Measurements from ENCODE around the gene PMM2. TPM values are rescaled to one million over a fixed set of nuclear protein-coding genes. Genes with fewer than 3 reads are reported as not detected.
"Not testable (repeated sequence)": the region's sequence is repeated elsewhere in the genome, so short reads cannot be mapped to it uniquely, and the experiment has no call there.

Gene PMM2
- total RNA-seq, 6 donors from 2014 or later = 27.2 to 37.1 (median 29.8) TPM

GRCh38 chr16:8798535-8799157 is 1.0 kb downstream of the PMM2 start:
- TF ChIP-seq POLR2A (IDR thresholded peaks at IDR 0.05) (no peak), EP300 (IDR thresholded peaks at IDR 0.05) (no peak), POLR2AphosphoS5 (IDR thresholded peaks at IDR 0.05) (no peak), CTCF (IDR thresholded peaks at IDR 0.05) (no peak)
- no peaks in the 10 kb centered on the region for H3K27me3 ChIP-seq
- no peak for DNase-seq
- WGBS, 2 donors = 66% methylated on average over 7 of the region's 7 CpGs
- no peak for ATAC-seq (ENCODE audit: low FRiP score in 2 of 2)
- H3K36me3 ChIP-seq = peaks cover 10 to 34% (median 23%) of the 10 kb centered on the region in 4 donors
- no peaks in the 10 kb centered on the region for H3K9me3 ChIP-seq
- H3K4me3 ChIP-seq = peak overlapping the region; percentile 77 to 95 (median 88)
- peak overlapping the region; percentile 2 to 91 (median 85) for H3K27ac ChIP-seq
- H3K4me1 ChIP-seq = peaks cover 26 to 43% (median 29%) of the 10 kb centered on the region in 4 donors

- TF ChIP-seq POLR2AphosphoS5 (IDR thresholded peaks at IDR 0.05) (no peak), CTCF (IDR thresholded peaks at IDR 0.05) (no peak), EP300 (IDR thresholded peaks at IDR 0.05) (no peak), POLR2A (IDR thresholded peaks at IDR 0.05) (no peak)
- H3K4me1 ChIP-seq = peaks cover 19 to 30% (median 24%) of the 10 kb centered on the region in 4 donors
- WGBS, 2 donors = 95 to 96% methylated on average over 4 of the region's 4 CpGs
- H3K4me3 ChIP-seq = no peak overlapping the region
- H3K27ac ChIP-seq = no peak overlapping the region
- ATAC-seq (ENCODE audit: low FRiP score in 2 of 2) (no peak), DNase-seq (no peak)
- no peaks in the 10 kb centered on the region for H3K9me3 ChIP-seq
- H3K36me3 ChIP-seq = peaks cover 18 to 61% (median 46%) of the 10 kb centered on the region in 4 donors
- no peaks in the 10 kb centered on the region for H3K27me3 ChIP-seq
Observed at GRCh38 chr16:8801701-8802100, 4.1 kb downstream of the PMM2 start.

- H3K4me1 ChIP-seq = peaks cover 12 to 15% (median 15%) of the 10 kb centered on the region in 4 donors
- not testable (repeated sequence) for ATAC-seq (ENCODE audit: low FRiP score in 2 of 2); H3K9me3 ChIP-seq; H3K4me3 ChIP-seq; H3K27ac ChIP-seq; H3K27me3 ChIP-seq; DNase-seq
- 94 to 95% methylated on average over 12 of the region's 12 CpGs for WGBS, 2 donors
- H3K36me3 ChIP-seq = peaks cover 33 to 82% (median 65%) of the 10 kb centered on the region in 4 donors
Observed at GRCh38 chr16:8803733-8804132, 6.1 kb downstream of the PMM2 start.

- Histone ChIP-seq H3K4me1 (peaks cover 6 to 9% (median 9%) of the 10 kb centered on the region in 4 donors), H3K27me3 (no peaks in the 10 kb centered on the region), H3K27ac (no peak overlapping the region), H3K9me3 (no peaks in the 10 kb centered on the region), H3K4me3 (no peak overlapping the region), H3K36me3 (peaks cover 37 to 87% (median 70%) of the 10 kb centered on the region in 4 donors)
- TF ChIP-seq CTCF (IDR thresholded peaks at IDR 0.05) (no peak), POLR2AphosphoS5 (IDR thresholded peaks at IDR 0.05) (no peak), POLR2A (IDR thresholded peaks at IDR 0.05) (no peak), EP300 (IDR thresholded peaks at IDR 0.05) (no peak)
- 88 to 89% methylated on average over 5 to 6 of the region's 6 CpGs for WGBS, 2 donors
- DNase-seq (no peak), ATAC-seq (ENCODE audit: low FRiP score in 2 of 2) (no peak)
Observed at GRCh38 chr16:8804313-8804712, 6.7 kb downstream of the PMM2 start.

GRCh38 chr16:8806272-8806983 is 8.8 kb downstream of the PMM2 start:
- H3K9me3 ChIP-seq = no peaks in the 10 kb centered on the region
- 85 to 94% methylated on average over 13 of the region's 13 CpGs for WGBS, 2 donors
- ATAC-seq (ENCODE audit: low FRiP score in 2 of 2) (no peak), DNase-seq (no peak)
- H3K4me1 ChIP-seq = no peaks in the 10 kb centered on the region
- no peak overlapping the region for H3K4me3 ChIP-seq
- H3K36me3 ChIP-seq = peaks cover 48 to 100% (median 86%) of the 10 kb centered on the region in 4 donors
- H3K27ac ChIP-seq = no peak overlapping the region
- TF ChIP-seq CTCF (IDR thresholded peaks at IDR 0.05) (no peak), POLR2A (IDR thresholded peaks at IDR 0.05) (no peak), EP300 (IDR thresholded peaks at IDR 0.05) (no peak), POLR2AphosphoS5 (IDR thresholded peaks at IDR 0.05) (no peak)
- no peaks in the 10 kb centered on the region for H3K27me3 ChIP-seq
